Natural killer cell (primary cell): Measurements from ENCODE around the gene ATL1. TPM values are rescaled to one million over a fixed set of nuclear protein-coding genes. Genes with fewer than 3 reads are reported as not detected.

Experiments
- ATAC-seq, 3 donors: fragments of 150-1000 bp in 2 of 3; fragments of 200-7000 bp in 1 of 3; cut with Tn5 transposase; 1 replicate in 1 of 3; 2 replicates in 2 of 3; pipeline ENCODE4 v1.10.0; 2021; ENCODE audit warnings: mild to moderate bottlenecking in 2 of 3, moderate library complexity in 2 of 3
- DNase-seq, 2 donors: peaks; one replicate each; pipeline versions ENCODE4 v3.0.0 to v3.0.0-alpha.2; 2013 to 2021; ENCODE audit warnings: mixed read lengths in 1 of 2
- H3K27ac ChIP-seq: one replicate; pipeline ENCODE4 v1.5.1; 2013; ENCODE audit warnings: mild to moderate bottlenecking, low read length
- H3K27me3 ChIP-seq: one replicate; pipeline ENCODE4 v1.6.1; 2013; ENCODE audit warnings: low read length; ENCODE audit not compliant: control insufficient read depth, insufficient read depth
- H3K36me3 ChIP-seq: one replicate; pipeline ENCODE4 v1.6.1; 2013; ENCODE audit warnings: low read length; ENCODE audit not compliant: control insufficient read depth, insufficient read depth
- H3K4me1 ChIP-seq: one replicate; pipeline ENCODE4 v1.6.1; 2013; ENCODE audit warnings: low read length; ENCODE audit not compliant: control insufficient read depth, insufficient read depth
- H3K4me3 ChIP-seq: one replicate; pipeline ENCODE4 v1.5.1; 2013; ENCODE audit warnings: low read length
- H3K9me3 ChIP-seq: one replicate; pipeline ENCODE4 v1.6.1; 2013; ENCODE audit warnings: low read length; ENCODE audit not compliant: control insufficient read depth, insufficient read depth
- H3K27ac Mint-ChIP-seq, 2 donors: one replicate each; pipeline ENCODE4 v1.8.0; 2022; ENCODE audit warnings: mild to moderate bottlenecking in 2 of 2, mixed read lengths in 2 of 2, moderate library complexity in 1 of 2
- H3K27me3 Mint-ChIP-seq, 2 donors: one replicate each; pipeline ENCODE4 v1.8.0; 2022; ENCODE audit warnings: low read depth in 2 of 2, mixed read lengths in 2 of 2
- H3K36me3 Mint-ChIP-seq: one replicate; pipeline ENCODE4 v1.8.0; 2022; ENCODE audit warnings: mixed read lengths
- H3K4me1 Mint-ChIP-seq, 2 donors: one replicate each; pipeline ENCODE4 v1.8.0; 2022; ENCODE audit warnings: mixed read lengths in 2 of 2
- H3K4me3 Mint-ChIP-seq: one replicate; pipeline ENCODE4 v1.8.0; 2022; ENCODE audit warnings: mild to moderate bottlenecking, moderate library complexity, mixed read lengths
- H3K9me3 Mint-ChIP-seq, 2 donors: one replicate each; pipeline ENCODE4 v1.8.0; 2022; ENCODE audit warnings: mixed read lengths in 2 of 2
- CTCF ChIP-seq: fragments of 200-600 bp; IDR thresholded peaks from one replicate; pipeline ENCODE4 v1.8.0; 2022; ENCODE audit warnings: antibody characterized with exemption
- WGBS: methylation state at CpG from one replicate; pipeline ENCODE4 v1.1.7; 2013; ENCODE audit warnings: missing lambda C conversion rate; ENCODE audit not compliant: insufficient coverage; 5-methylcytosine and 5-hydroxymethylcytosine counted together
- intact Hi-C: fragments of 100-400 bp; cut with micrococcal nuclease; formaldehyde crosslinking; loops from one replicate; pipeline ENCODE4 v1.14.2; 2022
- total RNA-seq, 4 donors: library from RNA; stranded (reverse); fragments of 120-200 nt in 1 of 4; gene quantifications; one replicate each; pipeline versions ENCODE4 v1.2.3 to v1.2.4, GENCODE V29; 2013 to 2022

Gene ATL1
- total RNA-seq, 3 donors from 2014 or later (not counting 1 experiment from before 2014, with no cell fraction given): 1.6 to 3.8 (median 2.4) TPM

- intact Hi-C loops: loop anchor here (10.0 kb wide), 2 partner anchors 171 to 261 kb away; no protein-coding TSS in a partner anchor
- no CpG with 5 or more reads among the region's 2 CpGs for WGBS
- DNase-seq (no peak), ATAC-seq (no peak)
- H3K4me1 ChIP-seq: no peaks in the 10 kb centered on the region
- Mint-ChIP-seq H3K9me3 (no peaks in the 10 kb centered on the region), H3K4me1 (no peaks in the 10 kb centered on the region), H3K27ac (no peak overlapping the region), H3K27me3 (peaks cover 0 to 3% of the 10 kb centered on the region in 2 donors), H3K36me3 (no peaks in the 10 kb centered on the region), H3K4me3 (no peak overlapping the region)
- no peak overlapping the region for H3K27ac ChIP-seq
- no peaks in the 10 kb centered on the region for H3K9me3 ChIP-seq
- H3K27me3 ChIP-seq: no peaks in the 10 kb centered on the region
- no peak for TF ChIP-seq CTCF
- H3K4me3 ChIP-seq: no peak overlapping the region
- no peaks in the 10 kb centered on the region for H3K36me3 ChIP-seq
Measured at GRCh38 chr14:50603565-50603964, 43.6 kb downstream of the ATL1 start.

- no peaks in the 10 kb centered on the region for H3K36me3 ChIP-seq
- DNase-seq: no peak
- H3K27ac ChIP-seq: no peak overlapping the region
- no peaks in the 10 kb centered on the region for H3K4me1 Mint-ChIP-seq
- no peaks in the 10 kb centered on the region for H3K36me3 Mint-ChIP-seq
- H3K27ac Mint-ChIP-seq: no peak overlapping the region
- no peak for TF ChIP-seq CTCF
- H3K9me3 ChIP-seq: no peaks in the 10 kb centered on the region
- H3K4me1 ChIP-seq: no peaks in the 10 kb centered on the region
- no peak for ATAC-seq
- WGBS: 30% methylated on average over 1 of the region's 1 CpG
- H3K27me3 Mint-ChIP-seq: peaks cover 3 to 10% of the 10 kb centered on the region in 2 donors
- intact Hi-C loops: loop anchor here (10.0 kb wide), 2 partner anchors 169 to 259 kb away; no protein-coding TSS in a partner anchor
- H3K9me3 Mint-ChIP-seq: no peaks in the 10 kb centered on the region
- H3K27me3 ChIP-seq: no peaks in the 10 kb centered on the region
- H3K4me3 Mint-ChIP-seq: no peak overlapping the region
- H3K4me3 ChIP-seq: no peak overlapping the region
Measured at GRCh38 chr14:50605766-50606165, 45.8 kb downstream of the ATL1 start.

- whole genome bisulfite sequencing: 95% methylated on average over 2 of the region's 2 CpGs
- no peaks in the 10 kb centered on the region for H3K9me3 Mint-ChIP-seq
- intact Hi-C loops: loop anchor here (10.0 kb wide), 2 partner anchors 168 to 258 kb away; no protein-coding TSS in a partner anchor
Measured at GRCh38 chr14:50606468-50606867, 46.5 kb downstream of the ATL1 start.

More at GRCh38 chr14:50606468-50606867, 46.5 kb downstream of the ATL1 start:
- no peak overlapping the region for H3K27ac ChIP-seq
- H3K4me3 Mint-ChIP-seq: no peak overlapping the region
- no peak for TF ChIP-seq CTCF
- no peaks in the 10 kb centered on the region for H3K4me1 ChIP-seq
- H3K36me3 Mint-ChIP-seq: no peaks in the 10 kb centered on the region
- H3K27ac Mint-ChIP-seq: no peak overlapping the region
- peaks cover 3 to 17% of the 10 kb centered on the region in 2 donors for H3K27me3 Mint-ChIP-seq
- no peaks in the 10 kb centered on the region for H3K9me3 ChIP-seq
- ATAC-seq (no peak), DNase-seq (no peak)
- no peaks in the 10 kb centered on the region for H3K27me3 ChIP-seq
- no peaks in the 10 kb centered on the region for H3K36me3 ChIP-seq
- no peaks in the 10 kb centered on the region for H3K4me1 Mint-ChIP-seq
- H3K4me3 ChIP-seq: no peak overlapping the region
